ENCODE results near the gene DAAM1. TPM values are rescaled to one million over a fixed set of nuclear protein-coding genes. Genes with fewer than 3 reads are reported as not detected.

Gene DAAM1
- polyA plus RNA-seq, 1 of the 3 experiments (the other 2 are of a cell fraction) = 5.1 TPM

DNA sequence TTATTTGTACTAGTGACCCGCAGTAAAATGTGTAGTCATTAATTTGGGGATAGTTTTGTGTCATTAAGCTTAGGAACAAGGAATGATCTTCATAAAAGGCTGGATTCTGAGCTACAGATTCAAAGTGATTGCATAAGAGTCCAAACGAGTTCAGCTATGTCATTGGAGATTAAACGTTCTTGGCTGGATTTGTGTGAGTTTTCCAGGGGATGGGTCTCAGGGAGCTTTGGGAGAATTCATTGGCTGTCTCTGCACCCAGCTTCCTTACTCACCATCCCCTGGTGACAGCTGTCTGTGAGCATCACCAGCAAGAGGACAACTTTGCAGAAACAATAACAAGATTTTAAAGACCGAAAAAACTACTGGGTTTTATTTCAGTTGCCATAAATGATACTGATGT, 130.4 kb downstream of the DAAM1 start:
- 79% methylated on average over 4 of the region's 4 CpGs for WGBS (ENCODE audit: low lambda C conversion rate)
- no peaks in the 10 kb centered on the region for H4K20me1 ChIP-seq (ENCODE audit: insufficient read depth)
- H3K4me1 ChIP-seq (ENCODE audit: control insufficient read depth in 1 of 2, insufficient read depth in 2 of 2, low read depth in 1 of 2, low read length in 1 of 2) = peaks cover 2 to 20% of the 10 kb centered on the region in 2 experiments
- no peak overlapping the region for H3K4me2 ChIP-seq
- ChIA-PET POLR2A (no interaction called here), CTCF (no interaction called here)
- no peak overlapping the region for H2AFZ ChIP-seq (ENCODE audit: low read depth)
- peaks cover 3% of the 10 kb centered on the region in 2 experiments for H3K36me3 ChIP-seq (replicated peaks in 1 of 2; ENCODE audit: control insufficient read depth in 1 of 2, insufficient read depth in 2 of 2, low read length in 1 of 2)
- H3F3A ChIP-seq (replicated peaks; ENCODE audit: insufficient read depth) = peaks cover 21% of the 10 kb centered on the region
- H3K27me3 ChIP-seq (ENCODE audit: insufficient read depth) = no peaks in the 10 kb centered on the region
- no peak overlapping the region for H3K27ac ChIP-seq (ENCODE audit: low read depth in 2 of 2, low read length in 1 of 2)
- no peaks in the 10 kb centered on the region for H3K9me3 ChIP-seq
- no peaks in the 10 kb centered on the region for H3K79me2 ChIP-seq (ENCODE audit: insufficient read depth)
- no peak overlapping the region for H3K4me3 ChIP-seq (ENCODE audit: low read depth in 2 of 2, low read length in 1 of 2)
- TF ChIP-seq, protein P1, sequence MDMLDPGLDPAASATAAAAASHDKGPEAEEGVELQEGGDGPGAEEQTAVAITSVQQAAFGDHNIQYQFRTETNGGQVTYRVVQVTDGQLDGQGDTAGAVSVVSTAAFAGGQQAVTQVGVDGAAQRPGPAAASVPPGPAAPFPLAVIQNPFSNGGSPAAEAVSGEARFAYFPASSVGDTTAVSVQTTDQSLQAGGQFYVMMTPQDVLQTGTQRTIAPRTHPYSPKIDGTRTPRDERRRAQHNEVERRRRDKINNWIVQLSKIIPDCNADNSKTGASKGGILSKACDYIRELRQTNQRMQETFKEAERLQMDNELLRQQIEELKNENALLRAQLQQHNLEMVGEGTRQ (IDR thresholded peaks at IDR 0.05; ENCODE audit: borderline replicate concordance, low read depth, low read length) = no peak
- TF ChIP-seq FOXJ3 (CRISPR knock-in tag; IDR thresholded peaks at IDR 0.05) (no peak), YY1 (IDR thresholded peaks at IDR 0.05; ENCODE audit: low read depth) (no peak), MXI1 (IDR thresholded peaks at IDR 0.05; ENCODE audit: low read depth, low read length) (no peak), POLR2AphosphoS5 (IDR thresholded peaks at IDR 0.05; ENCODE audit: low read depth, low read length) (no peak), TCF12 (IDR thresholded peaks at IDR 0.05) (no peak), FOSL2 (IDR thresholded peaks at IDR 0.05; ENCODE audit: borderline replicate concordance, low read depth) (no peak), EZH2phosphoT487 (IDR thresholded peaks at IDR 0.05; ENCODE audit: borderline replicate concordance, low read depth) (no peak), EP300 (IDR thresholded peaks at IDR 0.05; ENCODE audit: borderline replicate concordance in 1 of 2, low read depth in 1 of 2, low read length in 1 of 2) (no peak), GATA2 (CRISPR knock-in tag; IDR thresholded peaks at IDR 0.05) (no peak), JUND (IDR thresholded peaks at IDR 0.05) (no peak), ZBTB33 (IDR thresholded peaks at IDR 0.05; ENCODE audit: borderline replicate concordance, low read depth) (no peak)
- TF ChIP-seq, protein P2, sequence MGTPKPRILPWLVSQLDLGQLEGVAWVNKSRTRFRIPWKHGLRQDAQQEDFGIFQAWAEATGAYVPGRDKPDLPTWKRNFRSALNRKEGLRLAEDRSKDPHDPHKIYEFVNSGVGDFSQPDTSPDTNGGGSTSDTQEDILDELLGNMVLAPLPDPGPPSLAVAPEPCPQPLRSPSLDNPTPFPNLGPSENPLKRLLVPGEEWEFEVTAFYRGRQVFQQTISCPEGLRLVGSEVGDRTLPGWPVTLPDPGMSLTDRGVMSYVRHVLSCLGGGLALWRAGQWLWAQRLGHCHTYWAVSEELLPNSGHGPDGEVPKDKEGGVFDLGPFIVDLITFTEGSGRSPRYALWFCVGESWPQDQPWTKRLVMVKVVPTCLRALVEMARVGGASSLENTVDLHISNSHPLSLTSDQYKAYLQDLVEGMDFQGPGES (IDR thresholded peaks at IDR 0.05; ENCODE audit: low read depth, low read length) = no peak
- H3K9ac ChIP-seq = no peak overlapping the region
- no peak for DNase-seq
- H3K9me2 ChIP-seq = no peaks in the 10 kb centered on the region

- H3K9me2 ChIP-seq = no peaks in the 10 kb centered on the region
- CTCF ChIA-PET = no interaction called here
- H3K79me2 ChIP-seq (ENCODE audit: insufficient read depth) = no peaks in the 10 kb centered on the region
- no peaks in the 10 kb centered on the region for H4K20me1 ChIP-seq (ENCODE audit: insufficient read depth)
- no peak overlapping the region for H3K4me3 ChIP-seq (ENCODE audit: low read depth in 2 of 2, low read length in 1 of 2)
- H3K27ac ChIP-seq (ENCODE audit: low read depth in 2 of 2, low read length in 1 of 2) = peak overlapping the region in 1 of 2 experiments; percentile 84; a peak in 2 of 4 replicates
- POLR2A ChIA-PET = no interaction called here
- H3K27me3 ChIP-seq (ENCODE audit: insufficient read depth) = no peaks in the 10 kb centered on the region
- no peaks in the 10 kb centered on the region for H3K9me3 ChIP-seq
- H3F3A ChIP-seq (replicated peaks; ENCODE audit: insufficient read depth) = peaks cover 21% of the 10 kb centered on the region
- H3K4me2 ChIP-seq = peak overlapping the region; percentile 57; the same call in 1 of the 2 replicates
- no peak for DNase-seq
- H2AFZ ChIP-seq (ENCODE audit: low read depth) = no peak overlapping the region
- peaks cover 10% of the 10 kb centered on the region in 2 experiments for H3K36me3 ChIP-seq (replicated peaks in 1 of 2; ENCODE audit: control insufficient read depth in 1 of 2, insufficient read depth in 2 of 2, low read length in 1 of 2)
- H3K4me1 ChIP-seq (ENCODE audit: control insufficient read depth in 1 of 2, insufficient read depth in 2 of 2, low read depth in 1 of 2, low read length in 1 of 2) = peaks cover 0 to 20% of the 10 kb centered on the region in 2 experiments
- peak overlapping the region; percentile 39; the same call in 1 of the 2 replicates for H3K9ac ChIP-seq
- TF ChIP-seq RAD21 (IDR thresholded peaks at IDR 0.05; ENCODE audit: low read length) (no peak), MAX (IDR thresholded peaks at IDR 0.05; ENCODE audit: low read depth) (no peak), JUND (IDR thresholded peaks at IDR 0.05) (no peak), MEF2A (IDR thresholded peaks at IDR 0.05; ENCODE audit: borderline replicate concordance, low read depth) (no peak), FOXJ3 (CRISPR knock-in tag; IDR thresholded peaks at IDR 0.05) (no peak), FOXM1 (IDR thresholded peaks at IDR 0.05; ENCODE audit: low read depth) (no peak), REST (IDR thresholded peaks at IDR 0.05; ENCODE audit: low read depth, low read length) (no peak)
- TF ChIP-seq, protein P3, sequence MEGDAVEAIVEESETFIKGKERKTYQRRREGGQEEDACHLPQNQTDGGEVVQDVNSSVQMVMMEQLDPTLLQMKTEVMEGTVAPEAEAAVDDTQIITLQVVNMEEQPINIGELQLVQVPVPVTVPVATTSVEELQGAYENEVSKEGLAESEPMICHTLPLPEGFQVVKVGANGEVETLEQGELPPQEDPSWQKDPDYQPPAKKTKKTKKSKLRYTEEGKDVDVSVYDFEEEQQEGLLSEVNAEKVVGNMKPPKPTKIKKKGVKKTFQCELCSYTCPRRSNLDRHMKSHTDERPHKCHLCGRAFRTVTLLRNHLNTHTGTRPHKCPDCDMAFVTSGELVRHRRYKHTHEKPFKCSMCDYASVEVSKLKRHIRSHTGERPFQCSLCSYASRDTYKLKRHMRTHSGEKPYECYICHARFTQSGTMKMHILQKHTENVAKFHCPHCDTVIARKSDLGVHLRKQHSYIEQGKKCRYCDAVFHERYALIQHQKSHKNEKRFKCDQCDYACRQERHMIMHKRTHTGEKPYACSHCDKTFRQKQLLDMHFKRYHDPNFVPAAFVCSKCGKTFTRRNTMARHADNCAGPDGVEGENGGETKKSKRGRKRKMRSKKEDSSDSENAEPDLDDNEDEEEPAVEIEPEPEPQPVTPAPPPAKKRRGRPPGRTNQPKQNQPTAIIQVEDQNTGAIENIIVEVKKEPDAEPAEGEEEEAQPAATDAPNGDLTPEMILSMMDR (IDR thresholded peaks at IDR 0.05) = no peak
Observed at GRCh38 chr14:59320361-59320760, 131.9 kb downstream of the DAAM1 start.
